Hepatic stellate cell (primary cell): Measurements from ENCODE around the gene CLEC16A.
"Not testable (repeated sequence)": the region's sequence is repeated elsewhere in the genome, so short reads cannot be mapped to it uniquely, and the experiment has no call there.

Source experiments
- DNase-seq: peaks from one replicate; pipeline ENCODE4 v3.0.0; 2011; ENCODE audit warnings: low spot score

The CLEC16A gene

DNA sequence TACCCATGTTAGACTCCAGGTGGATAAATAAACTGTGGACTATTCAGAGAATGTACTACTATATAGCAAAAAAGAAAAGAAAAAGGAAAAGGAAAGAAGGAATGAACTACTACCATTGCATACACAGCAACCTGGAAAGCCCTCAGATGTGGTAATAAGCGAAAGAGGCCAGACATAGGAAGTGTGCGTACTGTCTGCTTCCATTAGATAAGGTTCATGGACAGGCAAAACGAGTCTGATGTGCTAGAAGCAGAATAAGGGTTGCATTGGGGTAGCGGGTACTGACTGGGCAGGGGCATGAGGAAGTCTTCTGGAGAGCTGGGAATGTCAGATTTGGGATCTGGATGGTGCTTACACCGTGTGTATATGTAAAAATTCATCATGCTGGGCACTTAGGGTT, 21.8 kb downstream of the CLEC16A start:
- no peak for DNase-seq

DNA sequence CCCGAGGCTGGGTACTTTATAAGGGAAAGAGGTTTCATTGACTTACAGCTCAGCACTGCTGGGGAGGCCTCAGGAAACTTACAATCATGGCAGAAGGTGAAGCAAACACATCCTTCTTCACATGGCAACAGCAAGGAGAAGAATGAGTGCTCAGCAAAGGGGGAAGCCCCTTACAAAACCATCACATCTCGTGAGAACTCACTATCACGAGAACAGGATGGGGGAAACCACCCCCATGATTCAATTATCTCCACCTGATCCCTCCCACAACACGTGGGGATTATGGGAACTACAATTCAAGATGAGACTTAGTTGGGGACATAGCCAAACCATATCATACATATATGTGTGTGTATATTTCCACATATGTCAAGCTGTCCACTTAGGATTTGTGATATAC, 22.2 kb downstream of the CLEC16A start:
- not testable (repeated sequence) for DNase-seq

DNA sequence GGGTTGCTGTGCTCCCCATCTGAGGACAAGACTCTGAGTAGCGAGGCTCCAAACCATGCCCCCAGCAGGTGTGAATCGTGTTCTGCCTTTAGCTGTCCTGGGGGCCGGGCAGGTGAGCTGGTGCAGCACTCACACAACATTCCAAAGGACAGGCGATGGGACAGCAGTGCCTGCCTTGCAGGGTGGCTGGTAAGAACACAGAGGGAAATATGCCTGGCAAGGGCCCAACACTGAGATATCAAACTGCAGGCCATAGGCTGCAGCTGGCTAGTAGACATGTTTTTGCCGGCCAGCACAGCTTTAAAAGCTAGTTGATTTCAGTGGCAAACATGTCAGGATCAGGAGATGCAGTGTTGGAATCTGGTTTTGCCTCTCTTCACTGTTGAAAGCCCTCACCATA, 23.6 kb downstream of the CLEC16A start:
- no peak for DNase-seq

DNA sequence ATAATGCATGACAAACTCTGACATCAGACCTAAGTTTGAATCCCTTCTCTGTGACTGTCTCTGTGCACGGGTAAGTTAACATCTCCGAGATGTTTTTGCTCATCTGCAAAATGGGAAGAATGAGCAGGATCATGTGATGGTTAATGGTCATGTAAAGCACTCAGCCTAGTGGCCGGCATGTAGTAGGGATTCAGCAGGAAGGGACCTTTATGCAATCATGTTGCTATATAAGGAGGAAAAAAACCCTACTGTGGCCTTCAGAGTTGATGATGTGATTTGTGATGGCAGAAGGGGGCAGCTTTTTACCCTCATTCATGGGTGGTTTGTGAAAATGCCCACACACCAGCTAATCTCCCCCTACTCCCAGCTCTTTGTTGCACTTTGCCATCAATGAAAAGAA, 24.1 kb downstream of the CLEC16A start:
- no peak for DNase-seq

DNA sequence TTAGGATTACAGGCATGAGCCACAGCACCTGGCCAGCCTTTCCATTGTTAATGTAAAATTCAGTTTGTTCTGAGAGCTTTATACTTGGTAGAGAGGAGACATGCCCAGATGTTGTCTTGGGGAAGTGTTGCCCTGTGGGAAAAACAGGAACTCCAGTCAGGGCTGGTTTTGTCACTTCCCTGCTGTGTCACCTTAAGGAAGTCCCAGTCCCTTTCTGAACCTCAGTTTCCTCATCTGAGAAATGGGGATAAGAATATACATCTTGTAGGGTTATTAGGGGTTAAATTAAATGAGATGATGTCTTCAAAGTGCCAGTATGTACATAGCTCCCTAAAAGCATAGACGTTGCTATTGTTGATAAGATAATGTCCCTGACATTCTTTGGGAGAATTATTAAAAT, 25.3 kb downstream of the CLEC16A start:
- no peak for DNase-seq

DNA sequence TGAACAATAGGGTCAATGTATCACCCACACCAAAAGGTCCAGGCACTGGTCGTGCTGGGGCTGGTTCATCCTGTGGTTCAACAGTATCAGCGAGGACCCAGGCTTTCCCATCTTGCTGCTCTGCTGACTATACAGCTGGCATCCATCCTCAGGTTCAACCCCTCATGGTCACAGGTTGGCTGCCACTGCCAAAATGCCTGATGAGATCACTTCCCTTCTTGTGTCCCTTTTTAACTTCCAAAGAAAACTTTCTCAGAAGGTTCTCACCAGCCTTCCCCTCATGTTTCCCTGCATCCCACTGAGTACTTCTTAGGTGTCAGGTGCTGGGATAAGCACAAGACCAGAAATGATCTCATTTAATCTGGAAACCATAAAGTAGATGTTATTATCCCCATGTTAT, 25.7 kb downstream of the CLEC16A start:
- DNase-seq = no peak

DNA sequence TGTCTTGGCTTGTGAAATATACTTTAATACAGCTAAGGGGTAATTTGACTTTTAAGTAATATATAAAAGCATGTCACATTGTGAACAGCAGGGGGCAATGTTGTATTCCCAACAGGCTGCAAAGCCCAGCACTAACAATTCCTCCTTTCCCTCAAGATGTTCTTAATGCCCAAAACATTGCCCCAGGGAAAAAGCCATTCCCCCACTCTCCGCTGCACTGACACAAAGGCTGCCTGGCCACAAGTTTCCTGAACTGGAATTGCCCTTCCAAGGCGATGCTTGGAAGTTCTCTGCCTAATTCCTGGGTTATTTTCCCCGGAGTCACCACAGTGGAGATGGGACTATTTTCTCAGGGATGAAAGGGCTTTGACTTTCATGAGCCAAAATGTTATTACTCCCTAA, 27.2 kb downstream of the CLEC16A start:
- DNase-seq = peak; percentile 66

DNA sequence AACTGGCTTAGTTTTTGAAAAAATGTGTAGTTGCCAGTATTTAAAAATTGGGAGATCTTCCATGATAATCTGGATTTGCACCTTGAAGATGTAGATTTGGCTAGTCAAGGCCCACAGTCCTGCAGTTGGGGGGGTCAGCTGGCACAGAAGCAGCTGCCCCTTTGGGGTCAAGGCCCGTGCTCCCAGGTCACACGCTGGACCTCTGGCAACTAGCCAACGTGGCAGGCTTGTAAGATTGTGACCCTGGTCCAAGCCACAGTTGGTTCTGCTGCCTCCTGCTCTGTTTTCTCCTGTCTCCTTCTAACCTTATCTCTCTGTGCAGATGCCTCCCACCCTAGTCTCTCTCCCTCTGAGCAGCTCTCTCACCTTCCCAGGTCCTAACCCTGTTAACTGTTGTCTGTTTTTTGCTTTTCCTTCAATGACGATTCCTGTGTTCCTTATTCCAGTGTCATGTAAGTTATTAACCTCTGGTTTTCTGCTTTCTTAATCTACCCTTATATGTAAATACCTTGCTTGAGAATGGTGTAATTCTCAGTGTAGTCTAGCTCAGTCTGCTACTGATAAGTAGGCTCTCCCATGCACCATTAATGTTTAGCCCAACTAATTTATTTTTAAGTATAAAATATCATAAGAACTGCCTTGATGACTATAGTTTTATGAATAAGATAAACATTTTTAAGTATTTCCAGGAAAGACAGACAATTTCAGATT, 27.9 kb downstream of the CLEC16A start:
- no peak for DNase-seq

DNA sequence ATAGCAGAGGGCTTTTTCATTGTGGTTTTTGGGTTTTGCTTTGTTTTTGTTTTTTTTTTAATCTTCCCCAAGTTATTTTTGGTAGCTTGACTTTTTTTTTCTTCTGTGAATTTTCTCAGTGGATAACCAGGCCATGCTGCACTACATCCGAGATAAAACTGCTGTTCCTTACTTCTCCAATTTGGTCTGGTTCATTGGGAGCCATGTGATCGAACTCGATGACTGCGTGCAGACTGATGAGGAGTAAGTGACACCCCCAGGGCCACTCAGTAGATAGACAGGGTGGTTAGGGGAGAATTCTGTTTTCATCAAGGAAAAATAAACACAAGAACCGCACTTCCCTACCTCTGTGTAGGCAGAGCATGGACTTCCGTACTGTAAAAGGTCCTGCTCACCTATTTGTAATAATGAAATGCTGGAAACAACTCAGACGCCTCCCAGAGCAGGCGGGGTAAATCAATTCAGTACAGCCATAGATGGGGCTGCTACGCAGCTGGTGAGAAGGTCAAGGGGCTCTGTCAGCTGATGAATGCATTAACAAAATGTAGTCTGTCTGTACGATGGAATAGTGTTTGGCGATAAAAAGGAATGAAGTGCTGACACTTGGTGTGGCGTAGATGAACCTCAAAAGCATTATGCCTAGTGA, 28.6 kb downstream of the CLEC16A start:
- no peak for DNase-seq

DNA sequence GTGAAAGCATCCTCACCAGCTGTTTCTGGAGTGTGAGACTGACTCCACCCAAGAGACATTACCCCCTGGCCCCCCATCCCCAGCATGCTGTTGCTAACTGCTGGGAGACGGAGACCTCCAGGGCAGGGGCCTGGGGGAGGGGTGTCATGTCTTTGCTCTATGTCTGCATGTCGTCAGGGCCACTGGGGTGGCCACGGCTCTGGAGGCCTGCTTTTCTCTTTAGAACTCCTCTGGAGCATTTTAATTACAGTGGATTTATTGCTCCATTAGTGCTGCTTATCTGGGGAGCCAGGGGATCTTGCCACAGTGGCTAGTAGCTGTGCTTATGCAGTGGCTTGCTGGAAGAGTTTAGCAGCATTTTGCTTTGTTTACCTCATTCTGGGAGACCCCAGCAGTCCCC, 32.3 kb downstream of the CLEC16A start:
- no peak for DNase-seq

DNA sequence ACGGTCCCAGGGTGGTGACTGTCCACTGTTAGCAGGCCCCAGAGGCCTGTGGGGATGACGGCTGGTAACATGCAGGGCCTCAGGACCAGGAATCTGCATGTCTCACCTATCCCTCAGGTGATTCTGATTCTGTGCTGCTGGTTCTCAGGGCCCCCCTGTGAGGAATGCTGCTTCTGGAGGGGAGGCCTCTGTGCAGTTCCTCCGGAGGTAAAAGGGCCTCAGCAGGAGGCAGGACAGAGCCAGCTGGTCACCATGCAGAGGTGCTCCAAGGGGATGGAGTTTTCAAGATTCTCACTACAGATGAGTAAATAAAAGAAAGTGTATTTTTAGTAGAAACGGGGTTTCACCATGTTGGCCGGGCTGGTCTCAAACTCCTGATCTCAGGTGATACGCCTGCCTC, 33.8 kb downstream of the CLEC16A start:
- no peak for DNase-seq

DNA sequence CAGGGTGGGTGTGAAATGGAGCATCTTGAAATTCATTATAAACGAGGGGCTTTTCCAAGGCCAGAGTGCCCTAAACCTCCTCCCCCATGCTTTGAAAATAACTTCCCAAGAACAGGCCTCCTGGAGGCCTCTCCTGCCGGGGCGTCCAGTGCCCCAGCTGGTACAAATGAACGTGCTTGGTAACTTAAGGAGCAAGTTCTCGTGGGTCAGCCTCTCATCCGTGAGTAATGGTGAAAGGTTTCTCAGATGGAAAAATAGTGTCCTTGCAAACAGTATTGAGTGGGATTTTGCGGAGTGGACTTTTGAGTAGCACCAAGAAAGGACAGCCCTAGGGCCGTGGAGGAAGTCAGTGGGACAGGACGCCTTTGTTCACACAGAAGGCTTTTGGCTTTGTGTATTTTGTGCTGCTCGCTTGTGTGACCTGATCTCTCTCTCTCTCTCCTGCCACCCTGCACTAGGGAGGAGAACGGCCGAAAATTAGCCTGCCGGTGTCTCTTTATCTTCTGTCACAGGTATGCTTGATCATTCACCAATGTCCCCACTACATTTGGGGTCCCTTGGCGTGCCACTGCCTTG, 34.6 kb downstream of the CLEC16A start:
- DNase-seq = no peak

DNA sequence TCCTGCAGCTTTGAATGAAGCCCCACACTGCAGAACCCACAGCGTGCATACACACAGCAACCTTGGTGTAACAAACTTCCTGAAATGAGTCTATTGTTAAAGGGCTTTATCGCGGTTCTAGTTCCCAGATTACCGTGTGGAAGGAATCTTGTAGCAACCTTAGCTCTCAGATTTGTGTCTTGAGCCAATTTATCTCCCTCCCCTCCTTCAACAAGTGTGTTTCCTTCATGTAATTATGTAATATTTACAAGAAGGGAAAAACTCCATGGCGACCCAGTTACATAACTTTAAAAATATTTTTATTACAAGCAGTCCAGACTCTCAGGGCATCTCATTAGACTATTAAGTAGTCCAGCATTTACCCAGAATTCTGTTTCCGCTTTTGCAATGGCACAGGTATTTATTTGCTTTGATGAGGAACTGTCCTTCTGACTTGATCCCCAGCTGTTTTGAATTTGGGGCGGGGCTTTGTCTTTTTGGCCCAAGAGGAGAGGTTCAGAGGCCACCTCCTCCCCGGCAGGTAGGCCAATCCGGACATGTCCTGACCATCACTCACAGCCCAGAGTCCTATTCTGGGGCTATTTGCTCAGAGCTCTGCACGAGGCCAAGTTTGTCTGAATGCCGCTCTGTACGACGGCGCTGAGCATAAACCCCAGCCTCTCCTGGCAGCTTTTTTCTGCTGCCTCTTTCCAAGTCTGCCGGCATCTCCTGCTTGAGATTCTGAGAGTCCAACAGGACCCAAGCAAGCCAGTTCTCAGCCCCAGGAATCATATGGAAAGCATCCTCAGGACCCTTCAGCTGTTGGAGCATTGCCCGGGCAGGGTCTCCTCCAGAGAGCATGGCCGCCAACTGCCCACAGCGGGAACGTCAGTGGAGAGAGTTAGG, 35.6 kb downstream of the CLEC16A start:
- no peak for DNase-seq

DNA sequence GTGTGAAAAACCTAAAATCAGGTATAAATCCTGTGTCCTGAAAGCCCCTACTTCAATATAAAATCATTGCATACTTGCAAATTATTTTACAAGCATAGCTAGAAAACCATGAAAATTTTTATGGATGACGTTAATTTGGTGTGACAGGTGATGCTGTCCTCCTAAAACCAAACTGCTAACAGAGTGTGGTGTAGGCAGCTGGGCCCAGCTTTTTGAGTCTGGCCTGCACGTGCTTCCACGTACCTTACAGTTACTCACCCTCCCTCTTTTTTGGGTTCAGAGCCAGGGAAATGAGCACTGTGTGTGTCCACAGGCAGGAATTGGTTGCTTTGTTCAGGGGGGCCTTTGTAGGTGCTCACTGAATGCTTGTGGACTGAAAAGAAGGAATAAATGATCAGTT, 36.4 kb downstream of the CLEC16A start:
- DNase-seq = no peak

DNA sequence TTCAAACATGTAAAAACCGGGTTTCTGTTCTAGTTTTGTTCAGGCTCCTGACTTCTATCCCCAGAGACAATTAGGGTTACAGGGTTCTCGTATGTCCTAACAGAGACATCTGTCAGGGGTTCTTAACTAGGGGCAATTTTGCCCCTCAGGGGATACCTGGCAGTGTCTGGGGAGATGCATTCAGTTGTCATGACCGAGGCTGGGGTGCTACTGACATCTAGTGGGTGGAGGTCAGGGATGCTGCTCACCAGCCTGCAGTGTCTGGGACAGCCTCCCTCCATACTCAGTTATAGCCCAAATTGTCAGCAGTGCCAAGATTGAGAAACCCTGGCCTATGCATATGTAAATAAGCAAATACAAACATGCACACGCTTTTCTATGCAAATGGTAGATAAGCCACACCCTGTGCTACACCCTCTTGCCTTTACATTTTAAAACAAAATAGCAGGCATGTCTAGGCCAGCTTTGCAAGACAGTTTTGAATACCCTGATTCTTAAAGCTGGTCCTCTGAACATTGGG, 37.4 kb downstream of the CLEC16A start:
- no peak for DNase-seq

DNA sequence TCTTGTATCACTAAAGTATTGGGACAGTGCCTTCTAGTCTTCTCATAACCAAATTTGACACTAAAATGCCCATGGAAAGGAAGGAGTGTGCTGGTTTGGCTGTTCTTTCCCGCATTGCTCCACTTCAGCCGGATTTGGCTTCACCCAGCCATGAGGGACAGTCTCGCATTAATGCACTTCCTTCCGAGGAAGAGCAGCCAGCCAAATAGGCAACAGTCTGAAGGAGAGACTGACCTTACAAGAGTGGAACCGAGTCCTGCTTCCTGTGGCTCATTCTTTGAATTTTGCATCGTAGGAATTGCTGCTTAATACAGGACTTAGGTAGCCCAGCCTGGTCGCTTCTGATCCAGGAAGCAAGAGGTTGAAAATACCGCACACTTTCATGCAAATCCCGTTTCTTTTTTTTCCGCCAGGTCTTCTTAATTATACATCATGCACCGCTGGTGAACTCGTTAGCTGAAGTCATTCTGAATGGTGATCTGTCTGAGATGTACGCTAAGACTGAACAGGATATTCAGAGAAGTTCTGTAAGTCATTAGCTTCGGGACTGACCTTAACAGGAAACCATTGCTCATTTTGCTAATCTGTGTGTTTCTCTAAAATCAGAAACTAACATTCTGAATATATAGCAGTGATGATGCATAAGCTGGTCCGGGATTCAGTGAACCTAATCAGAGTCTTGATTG, 38.2 kb downstream of the CLEC16A start:
- no peak for DNase-seq

DNA sequence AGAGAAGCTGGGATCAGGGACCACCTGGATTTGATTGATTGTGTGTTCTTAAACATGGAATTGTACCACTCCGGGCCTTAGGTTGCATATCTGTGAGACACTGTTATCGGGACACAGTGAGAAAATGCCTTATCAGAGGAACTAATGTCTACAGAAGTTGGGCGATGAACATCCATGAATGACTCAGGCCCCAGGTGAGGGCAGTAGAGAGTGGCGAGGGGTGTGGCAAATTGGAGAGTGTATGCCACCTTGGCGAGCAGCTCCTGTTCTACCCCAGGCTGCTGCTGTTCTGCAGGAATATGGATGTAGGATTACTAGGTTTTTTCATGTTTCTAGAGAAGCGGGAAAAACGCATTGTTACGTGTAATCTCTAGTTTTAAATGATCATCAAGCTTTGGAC, 38.8 kb downstream of the CLEC16A start:
- DNase-seq = no peak

DNA sequence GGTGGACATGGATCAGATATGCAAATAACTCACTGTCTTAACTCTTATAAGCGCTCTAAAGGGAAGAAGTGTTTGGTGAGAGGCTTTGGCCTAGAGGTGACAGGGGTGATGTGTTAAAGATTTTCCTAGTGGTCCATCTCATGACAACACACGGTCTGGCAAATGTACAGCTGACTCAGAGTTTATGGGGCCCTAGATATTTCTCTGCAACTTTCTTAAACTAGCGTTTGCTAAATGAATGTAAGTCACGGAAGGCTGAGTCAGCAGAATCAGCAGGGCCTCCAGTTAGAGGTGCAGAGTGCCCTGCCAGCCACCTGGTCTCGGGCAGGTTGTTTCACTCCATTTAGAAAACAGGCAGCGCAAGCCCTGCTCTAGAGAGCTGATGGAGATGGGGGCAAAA, 40.1 kb downstream of the CLEC16A start:
- no peak for DNase-seq

DNA sequence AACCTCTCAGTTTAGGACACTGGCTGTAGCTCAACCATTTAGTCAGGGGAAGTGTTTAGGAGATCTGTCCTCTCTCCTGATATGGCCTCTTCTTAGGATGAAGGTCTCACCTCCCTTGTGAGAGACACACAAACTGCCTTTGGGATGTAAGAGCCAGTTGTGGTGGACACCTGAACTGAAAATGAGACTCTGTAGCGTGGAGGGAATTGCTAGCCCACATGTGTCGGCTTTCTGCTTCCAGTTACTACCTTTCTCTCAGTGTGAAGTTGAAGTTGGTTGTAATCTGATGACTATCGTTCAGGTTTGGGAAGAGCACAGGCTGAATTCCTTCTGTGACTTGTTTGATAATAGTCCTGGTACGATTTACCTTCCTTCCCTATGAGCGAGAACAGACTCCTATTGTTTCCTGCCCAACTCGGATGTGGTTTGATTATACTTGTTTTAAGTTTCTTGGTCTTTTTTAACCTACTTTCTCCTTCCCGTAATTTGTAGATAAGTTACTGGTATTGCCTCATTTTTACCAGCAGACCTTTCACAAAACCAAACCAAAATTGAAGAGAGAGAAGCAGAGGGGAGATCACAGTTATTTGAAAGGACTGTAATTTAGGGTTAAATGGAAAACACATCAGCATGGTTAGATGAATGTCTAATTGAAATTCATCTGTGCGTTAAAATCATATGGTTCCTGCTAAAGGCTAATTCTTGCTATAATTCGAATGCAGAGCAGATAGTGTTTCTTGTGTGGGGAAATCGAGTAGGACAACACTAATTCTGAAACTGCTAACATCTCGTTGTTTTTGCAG, 43.2 kb downstream of the CLEC16A start:
- no peak for DNase-seq

DNA sequence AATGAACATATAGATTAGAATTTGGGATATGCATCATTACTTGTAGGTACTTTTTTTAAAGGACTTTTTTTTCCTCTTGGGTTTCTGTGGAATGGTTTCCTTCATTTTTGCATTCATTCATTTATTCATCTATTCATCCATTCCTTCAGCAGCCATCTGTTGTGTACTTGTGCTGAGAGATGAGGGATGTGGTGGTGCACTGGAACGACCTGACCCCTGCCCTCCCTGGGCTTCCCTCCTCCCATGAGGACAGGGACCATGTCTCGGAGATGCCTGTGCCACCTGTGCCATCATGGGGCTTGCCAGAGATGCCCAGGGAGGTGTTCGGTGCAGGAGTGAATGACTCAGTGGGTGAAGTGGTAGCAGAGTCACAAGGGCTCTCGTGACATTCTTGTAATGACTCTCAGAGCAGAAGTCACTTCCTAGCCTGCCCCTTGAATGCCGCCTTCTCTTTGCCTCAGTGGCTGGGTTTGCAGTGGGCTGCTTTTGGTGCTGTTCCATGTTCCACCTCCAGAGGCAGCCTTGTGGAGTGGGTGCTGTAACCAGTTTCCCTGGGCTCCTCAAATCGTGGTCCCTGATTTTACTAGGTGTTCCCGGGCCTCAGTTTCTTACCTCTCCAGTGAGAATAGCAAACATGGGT, 43.9 kb downstream of the CLEC16A start:
- no peak for DNase-seq

DNA sequence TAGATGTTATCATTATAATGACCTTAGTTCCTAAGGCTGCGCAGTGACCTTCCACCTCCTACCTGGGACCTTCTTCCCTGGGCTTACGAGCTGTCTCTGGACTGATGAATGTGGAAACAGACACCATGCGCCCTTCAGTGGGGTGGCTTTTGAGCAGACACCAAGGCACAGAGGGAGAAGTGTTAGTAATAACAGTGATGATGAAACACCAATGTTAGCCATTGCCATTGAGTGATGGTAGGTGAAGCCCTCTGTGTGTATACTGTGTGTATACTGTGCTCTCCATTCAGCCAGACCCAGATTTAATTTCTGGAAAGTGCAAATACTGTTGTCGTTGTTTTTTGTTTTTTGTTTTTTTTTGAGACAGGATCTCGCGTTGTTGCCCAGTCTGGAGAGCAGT, 44.5 kb downstream of the CLEC16A start:
- no peak for DNase-seq
